ENCODE results near the gene APCS. TPM values are rescaled to one million over a fixed set of nuclear protein-coding genes. Genes with fewer than 3 reads are reported as not detected.

Gene APCS
- total RNA-seq, 1 experiment from 2014 or later, result 0.42 TPM

DNA sequence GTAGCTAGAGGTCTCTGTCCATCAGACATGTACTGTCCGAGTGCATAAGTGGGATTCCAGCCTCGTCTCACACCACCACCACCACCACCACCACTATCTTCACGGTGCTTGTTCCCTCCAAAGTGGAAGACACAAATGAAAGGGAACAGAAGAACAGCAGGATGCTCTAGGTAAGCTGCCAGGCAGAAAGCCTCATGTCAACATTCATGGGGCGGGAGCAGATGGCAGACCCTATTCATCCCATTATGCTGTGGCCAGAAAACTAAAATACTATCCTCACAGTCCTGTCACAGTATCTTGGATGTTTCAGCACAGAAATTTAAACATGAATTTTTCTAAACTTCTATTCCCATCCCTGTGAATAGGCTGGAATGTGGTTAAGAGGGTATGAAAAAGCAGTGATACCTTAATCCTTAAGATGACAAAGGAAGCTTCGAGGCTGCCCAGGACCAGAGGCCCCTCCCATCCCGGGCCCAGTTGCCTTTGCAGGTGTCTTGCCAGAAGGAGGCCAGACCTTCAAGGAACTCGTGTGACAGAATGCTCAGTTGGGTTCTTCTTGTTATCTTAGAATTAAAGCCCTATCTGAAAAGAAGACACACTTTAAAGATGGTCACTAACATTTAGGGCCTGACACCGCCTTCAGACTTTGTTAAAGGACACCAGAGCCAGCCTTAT lies 24.7 kb downstream of the APCS start (continued):
- no peak for TF ChIP-seq ZFX (IDR thresholded peaks at IDR 0.05)
- TF ChIP-seq, protein P1, sequence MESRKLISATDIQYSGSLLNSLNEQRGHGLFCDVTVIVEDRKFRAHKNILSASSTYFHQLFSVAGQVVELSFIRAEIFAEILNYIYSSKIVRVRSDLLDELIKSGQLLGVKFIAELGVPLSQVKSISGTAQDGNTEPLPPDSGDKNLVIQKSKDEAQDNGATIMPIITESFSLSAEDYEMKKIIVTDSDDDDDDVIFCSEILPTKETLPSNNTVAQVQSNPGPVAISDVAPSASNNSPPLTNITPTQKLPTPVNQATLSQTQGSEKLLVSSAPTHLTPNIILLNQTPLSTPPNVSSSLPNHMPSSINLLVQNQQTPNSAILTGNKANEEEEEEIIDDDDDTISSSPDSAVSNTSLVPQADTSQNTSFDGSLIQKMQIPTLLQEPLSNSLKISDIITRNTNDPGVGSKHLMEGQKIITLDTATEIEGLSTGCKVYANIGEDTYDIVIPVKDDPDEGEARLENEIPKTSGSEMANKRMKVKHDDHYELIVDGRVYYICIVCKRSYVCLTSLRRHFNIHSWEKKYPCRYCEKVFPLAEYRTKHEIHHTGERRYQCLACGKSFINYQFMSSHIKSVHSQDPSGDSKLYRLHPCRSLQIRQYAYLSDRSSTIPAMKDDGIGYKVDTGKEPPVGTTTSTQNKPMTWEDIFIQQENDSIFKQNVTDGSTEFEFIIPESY (IDR thresholded peaks at IDR 0.05; ENCODE audit: extremely low read depth, insufficient replicate concordance, low read length), result no peak

DNA sequence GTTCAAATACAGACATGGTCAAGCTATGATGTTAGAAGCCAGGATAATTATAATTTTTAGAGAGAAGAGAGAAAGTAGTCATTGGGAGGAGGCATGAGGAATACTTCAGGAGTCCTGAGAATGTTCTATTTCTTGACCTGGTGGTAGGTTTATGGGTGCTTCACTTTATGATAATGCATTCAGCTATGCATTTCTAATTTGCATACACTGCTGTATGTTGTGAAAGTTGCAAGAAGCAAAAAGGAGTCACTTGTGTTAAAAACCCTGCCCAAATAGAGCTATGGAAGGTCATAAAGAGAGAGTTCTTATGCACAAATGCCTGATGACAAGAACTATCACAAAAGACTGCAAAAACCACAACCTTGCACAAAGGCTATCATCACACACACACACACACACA lies 45.3 kb downstream of the APCS start:
- TF ChIP-seq EZH2 (IDR thresholded peaks at IDR 0.05), result no peak
- no peak for TF ChIP-seq ZFX (IDR thresholded peaks at IDR 0.05)
- TF ChIP-seq YY1 (IDR thresholded peaks at IDR 0.05; ENCODE audit: extremely low read depth, insufficient replicate concordance, low read depth, low read length), result no peak
- TF ChIP-seq ZNF274 (IDR thresholded peaks at IDR 0.05; ENCODE audit: low read depth, low read length), result no peak
- TF ChIP-seq POLR2A (IDR thresholded peaks at IDR 0.05; ENCODE audit: borderline replicate concordance, extremely low read depth, insufficient read depth, insufficient read length), result no peak
- no peak for TF ChIP-seq CEBPB (IDR thresholded peaks at IDR 0.05; ENCODE audit: low read depth)
- TF ChIP-seq RAD21 (IDR thresholded peaks at IDR 0.05; ENCODE audit: low read depth), result no peak
- no peak for TF ChIP-seq POLR2AphosphoS5 (IDR thresholded peaks at IDR 0.05; ENCODE audit: low read depth, low read length)
- TF ChIP-seq, protein P2, sequence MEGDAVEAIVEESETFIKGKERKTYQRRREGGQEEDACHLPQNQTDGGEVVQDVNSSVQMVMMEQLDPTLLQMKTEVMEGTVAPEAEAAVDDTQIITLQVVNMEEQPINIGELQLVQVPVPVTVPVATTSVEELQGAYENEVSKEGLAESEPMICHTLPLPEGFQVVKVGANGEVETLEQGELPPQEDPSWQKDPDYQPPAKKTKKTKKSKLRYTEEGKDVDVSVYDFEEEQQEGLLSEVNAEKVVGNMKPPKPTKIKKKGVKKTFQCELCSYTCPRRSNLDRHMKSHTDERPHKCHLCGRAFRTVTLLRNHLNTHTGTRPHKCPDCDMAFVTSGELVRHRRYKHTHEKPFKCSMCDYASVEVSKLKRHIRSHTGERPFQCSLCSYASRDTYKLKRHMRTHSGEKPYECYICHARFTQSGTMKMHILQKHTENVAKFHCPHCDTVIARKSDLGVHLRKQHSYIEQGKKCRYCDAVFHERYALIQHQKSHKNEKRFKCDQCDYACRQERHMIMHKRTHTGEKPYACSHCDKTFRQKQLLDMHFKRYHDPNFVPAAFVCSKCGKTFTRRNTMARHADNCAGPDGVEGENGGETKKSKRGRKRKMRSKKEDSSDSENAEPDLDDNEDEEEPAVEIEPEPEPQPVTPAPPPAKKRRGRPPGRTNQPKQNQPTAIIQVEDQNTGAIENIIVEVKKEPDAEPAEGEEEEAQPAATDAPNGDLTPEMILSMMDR (IDR thresholded peaks at IDR 0.05 in 2 of 3, conservative IDR thresholded peaks at IDR 0.05 in 1 of 3; ENCODE audit: borderline replicate concordance in 1 of 3, insufficient read depth in 1 of 3, low read depth in 2 of 3, low read length in 2 of 3), result no peak
- Histone ChIP-seq H3K27ac (ENCODE audit: low read depth, low read length) (no peak overlapping the region), H3K36me3 (ENCODE audit: control insufficient read depth in 1 of 2, insufficient read depth in 2 of 2, low read length in 2 of 2) (no peaks in the 10 kb centered on the region), H3K9ac (ENCODE audit: low read length) (no peak overlapping the region), H3K9me2 (ENCODE audit: insufficient read depth) (no peaks in the 10 kb centered on the region), H3K4me2 (ENCODE audit: low read length) (no peak overlapping the region), H4K20me1 (ENCODE audit: insufficient read depth) (no peaks in the 10 kb centered on the region), H3K4me1 (ENCODE audit: control insufficient read depth in 1 of 2, insufficient read depth in 2 of 2, low read length in 2 of 2) (no peaks in the 10 kb centered on the region), H3K9me3 (ENCODE audit: control insufficient read depth in 1 of 2, insufficient read depth in 1 of 2, low read depth in 1 of 2, low read length in 2 of 2) (no peaks in the 10 kb centered on the region), H3K27me3 (ENCODE audit: insufficient read depth, low read length) (0 out of 2 replicates have a peak, but pooled peaks cover 3% of the 10 kb centered on the region), H3K79me2 (ENCODE audit: insufficient read depth, low read length) (no peaks in the 10 kb centered on the region), H2AFZ (ENCODE audit: low read depth, low read length, poor library complexity, severe bottlenecking) (no peak overlapping the region), H3K4me3 (replicated peaks in 1 of 2; ENCODE audit: low read depth in 1 of 2, low read length in 2 of 2) (no peak overlapping the region)
- DNase-seq (ENCODE audit: low read depth, low spot score), result no peak
- ChIA-PET RAD21 (ENCODE audit: low non-redundant PET in 1 of 2, low total read pairs in 2 of 2, uncharacterized antibody in 2 of 2, unreplicated experiment in 2 of 2) (no interaction called here), POLR2A (no interaction called here), CTCF (no interaction called here)
- ATAC-seq, result no peak
- BruUV-seq (replicated peaks), result no TSS peak
- intact Hi-C loops (cut with micrococcal nuclease), result no loop called here

Other genes with a start within 250 kb of the APCS start
- not detected for gene OR10J4, start 155.6 kb upstream of the APCS start, total RNA-seq (2021; ENCODE audit: unreplicated experiment)
- not detected for gene OR10J1, start 148.1 kb upstream of the APCS start, total RNA-seq (2021; ENCODE audit: unreplicated experiment)
- not detected for gene OR10J5, start 51.8 kb upstream of the APCS start, total RNA-seq (2021; ENCODE audit: unreplicated experiment)
- gene CRP, start 126.8 kb downstream of the APCS start, total RNA-seq (2021; ENCODE audit: unreplicated experiment), result 1.3 TPM
- 35.8 TPM for gene DUSP23, start 193.1 kb downstream of the APCS start, total RNA-seq (2021; ENCODE audit: unreplicated experiment)
- not detected for gene FCRL6, start 214.5 kb downstream of the APCS start, total RNA-seq (2021; ENCODE audit: unreplicated experiment)
- gene SLAMF8, start 239.0 kb downstream of the APCS start, total RNA-seq (2021; ENCODE audit: unreplicated experiment), result not detected

Data from HCT116 (cell line).